Measurements from ENCODE around the gene EFHC1.

The EFHC1 gene

DNA sequence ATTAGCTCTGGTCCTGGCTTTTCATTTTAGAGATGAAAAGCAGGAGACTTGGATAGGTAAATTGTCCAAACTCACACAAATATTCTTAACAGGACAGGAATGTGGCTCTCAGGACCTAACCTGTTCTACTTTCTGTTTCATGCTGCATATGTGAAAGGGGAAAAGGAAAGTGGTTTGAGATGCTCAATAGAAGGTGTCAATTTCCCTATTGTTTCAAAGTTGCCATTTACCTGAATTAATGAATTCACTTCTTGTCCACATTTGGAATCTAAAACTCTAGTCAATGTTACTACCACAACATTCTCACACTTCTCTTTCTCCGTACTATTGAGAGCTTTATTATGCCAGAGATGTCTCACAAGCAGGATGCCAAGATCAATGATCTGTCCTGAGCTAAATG lies 4.8 kb upstream of the EFHC1 start:
- POLR2A ChIA-PET = interaction anchor here (0.5 to 2.1 kb wide), 3 partner anchors 70 to 180 kb away, joined by 3 to 7 read pairs (median 7); no protein-coding TSS in a partner anchor
- H3K4me3 ChIP-seq (ENCODE audit: low read depth, low read length) = no peak overlapping the region
- CTCF ChIA-PET = interaction anchor here (0.7 to 7.7 kb wide), 22 partner anchors 8 to 254 kb away, joined by 3 to 141 read pairs (median 8); partner anchors contain the start of gene TRAM2
- no peak for DNase-seq (ENCODE audit: low read depth, low spot score)
- TF ChIP-seq, protein P1, sequence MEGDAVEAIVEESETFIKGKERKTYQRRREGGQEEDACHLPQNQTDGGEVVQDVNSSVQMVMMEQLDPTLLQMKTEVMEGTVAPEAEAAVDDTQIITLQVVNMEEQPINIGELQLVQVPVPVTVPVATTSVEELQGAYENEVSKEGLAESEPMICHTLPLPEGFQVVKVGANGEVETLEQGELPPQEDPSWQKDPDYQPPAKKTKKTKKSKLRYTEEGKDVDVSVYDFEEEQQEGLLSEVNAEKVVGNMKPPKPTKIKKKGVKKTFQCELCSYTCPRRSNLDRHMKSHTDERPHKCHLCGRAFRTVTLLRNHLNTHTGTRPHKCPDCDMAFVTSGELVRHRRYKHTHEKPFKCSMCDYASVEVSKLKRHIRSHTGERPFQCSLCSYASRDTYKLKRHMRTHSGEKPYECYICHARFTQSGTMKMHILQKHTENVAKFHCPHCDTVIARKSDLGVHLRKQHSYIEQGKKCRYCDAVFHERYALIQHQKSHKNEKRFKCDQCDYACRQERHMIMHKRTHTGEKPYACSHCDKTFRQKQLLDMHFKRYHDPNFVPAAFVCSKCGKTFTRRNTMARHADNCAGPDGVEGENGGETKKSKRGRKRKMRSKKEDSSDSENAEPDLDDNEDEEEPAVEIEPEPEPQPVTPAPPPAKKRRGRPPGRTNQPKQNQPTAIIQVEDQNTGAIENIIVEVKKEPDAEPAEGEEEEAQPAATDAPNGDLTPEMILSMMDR (IDR thresholded peaks at IDR 0.05; ENCODE audit: insufficient read depth, low read length, missing control alignments) = no peak

DNA sequence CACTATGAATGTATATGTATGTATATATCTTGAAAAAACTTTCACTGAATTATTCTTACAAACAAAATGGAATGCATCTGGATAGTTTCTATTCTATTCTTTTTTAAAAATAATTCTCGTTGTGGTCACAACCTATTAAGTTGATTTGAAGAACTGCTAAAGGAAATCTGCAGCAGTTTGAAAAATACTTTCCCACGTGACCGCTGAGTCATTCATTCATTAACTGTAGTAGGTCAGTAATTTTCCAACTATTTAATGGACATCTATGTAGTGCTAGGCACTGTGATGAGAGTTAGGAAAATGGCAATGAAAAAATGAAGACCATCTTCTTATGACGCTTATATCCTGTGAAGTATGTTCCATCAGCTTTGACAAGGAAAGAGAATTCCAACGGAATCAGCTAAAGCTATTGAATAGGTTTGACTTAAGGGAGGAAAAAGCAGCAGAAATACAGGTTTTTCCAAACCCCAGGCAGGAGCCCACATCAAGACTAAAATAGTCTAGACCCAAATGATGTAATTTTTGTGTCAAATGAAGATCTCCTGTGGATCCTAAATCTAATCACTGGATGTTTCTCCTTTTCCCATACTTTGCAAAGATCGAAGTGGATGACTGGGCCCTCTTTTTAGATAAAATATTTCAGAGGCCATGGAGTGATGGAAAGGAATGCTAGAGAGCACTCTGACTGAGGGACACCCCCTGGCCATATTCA lies 4.1 kb upstream of the EFHC1 start:
- ChIA-PET POLR2A (interaction anchor here (2.1 kb wide), 1 partner anchor 179 kb away, joined by 7 read pairs; no protein-coding TSS in a partner anchor), CTCF (interaction anchor here (0.7 to 7.7 kb wide), 41 partner anchors 8 to 512 kb away, joined by 3 to 141 read pairs (median 6); partner anchors contain the start of gene TRAM2)
- DNase-seq (ENCODE audit: low read depth, low spot score) = no peak
- no peak overlapping the region for H3K4me3 ChIP-seq (ENCODE audit: low read depth, low read length)
- TF ChIP-seq, protein P1 (IDR thresholded peaks at IDR 0.05; ENCODE audit: insufficient read depth, low read length, missing control alignments) = no peak

DNA sequence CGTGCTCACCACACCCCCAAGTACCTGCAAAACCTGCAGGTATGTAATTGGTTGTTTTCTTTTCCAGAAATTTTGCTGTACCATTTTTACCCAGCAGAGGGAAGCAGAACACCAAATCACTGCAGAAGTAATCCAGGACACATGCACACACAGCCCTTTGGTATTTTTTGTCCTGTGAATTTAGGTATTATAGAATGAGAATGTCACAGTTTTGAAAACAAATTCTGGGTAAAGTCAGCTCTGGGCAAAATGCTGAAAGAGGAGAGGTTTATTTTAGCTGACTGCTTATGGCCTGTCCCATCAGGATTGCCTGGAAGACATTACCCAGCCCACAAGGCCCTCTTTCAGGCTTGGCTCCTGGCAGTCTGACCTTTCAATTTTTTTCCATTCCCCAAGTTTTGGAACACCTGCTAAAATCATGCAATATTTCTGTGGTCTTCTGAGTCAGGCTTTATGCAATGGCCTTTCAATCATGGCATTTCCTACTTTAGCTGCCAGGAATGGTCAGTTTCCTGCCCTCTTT lies 3.5 kb upstream of the EFHC1 start:
- no peak overlapping the region for H3K4me3 ChIP-seq (ENCODE audit: low read depth, low read length)
- POLR2A ChIA-PET = interaction anchor here (2.1 kb wide), 1 partner anchor 179 kb away, joined by 7 read pairs; no protein-coding TSS in a partner anchor
- DNase-seq (ENCODE audit: low read depth, low spot score) = no peak
- CTCF ChIA-PET = interaction anchor here (0.6 to 7.7 kb wide), 44 partner anchors 8 to 511 kb away, joined by 3 to 141 read pairs (median 5); partner anchors contain the start of gene TRAM2
- TF ChIP-seq, protein P1 (IDR thresholded peaks at IDR 0.05; ENCODE audit: insufficient read depth, low read length, missing control alignments) = peak; percentile 62

DNA sequence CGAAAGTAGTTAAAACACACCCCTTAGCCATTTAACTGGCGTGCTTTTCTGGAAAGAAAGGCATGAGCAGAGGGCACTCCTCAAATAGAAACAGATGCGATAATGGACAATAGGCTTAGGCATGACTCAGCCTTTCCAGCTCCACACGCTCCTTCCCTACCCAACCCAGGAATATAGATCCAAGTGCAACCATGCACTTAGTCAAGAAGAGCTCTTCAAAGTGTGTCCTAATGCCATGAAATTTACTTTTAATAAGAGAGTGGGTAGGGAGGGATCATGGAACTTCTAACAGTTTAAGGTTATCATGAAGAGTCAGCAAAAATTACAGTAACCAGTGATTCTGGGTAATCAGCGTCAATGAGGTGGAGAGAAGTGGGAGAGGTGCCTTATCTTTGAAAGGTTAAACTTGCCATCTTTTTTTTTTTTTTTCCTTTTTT lies 2.4 kb upstream of the EFHC1 start:
- POLR2A ChIA-PET = interaction anchor here (0.5 to 0.7 kb wide), 3 partner anchors 134 to 179 kb away, joined by 3 read pairs; no protein-coding TSS in a partner anchor
- no peak overlapping the region for H3K4me3 ChIP-seq (ENCODE audit: low read depth, low read length)
- TF ChIP-seq, protein P1 (IDR thresholded peaks at IDR 0.05; ENCODE audit: insufficient read depth, low read length, missing control alignments) = no peak
- CTCF ChIA-PET = interaction anchor here (0.6 to 7.7 kb wide), 22 partner anchors 16 to 254 kb away, joined by 3 to 141 read pairs (median 7); partner anchors contain the start of gene TRAM2
- DNase-seq (ENCODE audit: low read depth, low spot score) = no peak

DNA sequence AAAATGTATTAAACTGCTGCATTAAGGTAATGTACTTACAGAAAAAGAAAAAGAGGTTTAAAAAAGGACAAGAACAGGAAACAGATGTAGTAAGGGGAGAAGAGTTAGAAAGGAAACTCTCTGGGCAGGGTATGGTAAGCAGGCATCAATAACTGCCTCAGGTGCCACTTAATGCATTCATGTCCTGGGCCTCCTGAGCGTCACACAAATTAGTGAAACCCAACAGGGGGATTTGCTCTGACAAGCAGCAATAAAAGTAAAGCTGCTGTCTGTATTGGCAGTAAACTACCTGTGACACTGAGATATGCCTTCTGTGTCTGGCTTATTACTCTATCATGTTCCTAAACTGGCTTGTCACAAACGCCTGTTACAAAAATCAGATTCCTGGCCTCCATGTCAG lies 1.5 kb upstream of the EFHC1 start:
- CTCF ChIA-PET = interaction anchor here (0.9 to 7.7 kb wide), 15 partner anchors 11 to 458 kb away, joined by 3 to 109 read pairs (median 7); partner anchors contain the start of gene TRAM2
- TF ChIP-seq, protein P1 (IDR thresholded peaks at IDR 0.05; ENCODE audit: insufficient read depth, low read length, missing control alignments) = no peak
- DNase-seq (ENCODE audit: low read depth, low spot score) = no peak
- no peak overlapping the region for H3K4me3 ChIP-seq (ENCODE audit: low read depth, low read length)
- POLR2A ChIA-PET = interaction anchor here (0.6 to 2.1 kb wide), 4 partner anchors 110 to 149 kb away, joined by 3 to 6 read pairs (median 4); no protein-coding TSS in a partner anchor

All from AG04449 (cell line).